ENCODE results near the gene SLC6A6.

The SLC6A6 gene

DNA sequence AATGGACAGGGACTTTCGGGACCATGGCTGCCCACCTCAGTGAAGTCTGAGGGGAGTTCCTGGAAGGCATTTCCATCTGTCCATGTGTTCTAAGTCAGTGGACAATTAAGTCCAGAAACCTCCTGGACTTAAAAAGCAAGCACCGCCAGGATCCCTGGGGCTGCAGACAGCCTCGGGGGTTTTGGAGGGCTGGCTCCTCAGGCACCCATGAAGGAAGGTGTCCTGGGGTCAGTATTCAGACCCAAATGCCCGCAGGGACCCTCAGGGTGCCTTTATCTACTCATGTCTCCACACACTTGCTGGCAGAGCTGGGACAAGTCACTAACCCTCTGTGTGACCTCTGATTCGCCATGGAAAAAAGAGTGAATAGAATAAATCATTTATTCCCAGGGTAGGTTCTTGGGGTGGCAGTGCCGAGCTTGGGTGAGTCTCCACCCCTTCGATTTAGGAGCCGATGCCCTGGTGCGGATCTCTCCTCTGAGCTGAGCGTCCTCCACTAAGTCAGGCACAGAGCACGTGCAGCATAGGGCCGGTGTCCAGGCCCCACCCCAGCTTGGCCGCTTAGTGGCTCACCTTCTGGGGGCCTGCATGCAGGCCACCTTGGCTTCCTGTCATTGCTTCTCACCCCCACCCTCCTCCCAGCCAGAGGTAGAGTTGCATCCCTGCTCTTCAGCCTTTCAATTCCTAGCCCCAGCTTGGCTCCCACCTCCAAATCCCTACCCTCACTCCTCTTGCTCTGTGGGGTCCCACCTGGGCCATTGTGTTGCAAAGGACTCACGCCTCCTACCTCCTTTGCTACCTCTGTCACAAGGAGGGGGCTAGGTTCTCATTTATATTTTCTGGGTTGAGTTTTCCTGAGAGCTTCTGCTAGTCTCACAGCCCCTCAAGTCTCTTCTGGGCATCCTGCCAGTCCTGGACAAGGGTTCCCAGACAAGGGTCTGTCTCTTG lies 19.9 kb downstream of the SLC6A6 start:
- DNase-seq, result no peak

DNA sequence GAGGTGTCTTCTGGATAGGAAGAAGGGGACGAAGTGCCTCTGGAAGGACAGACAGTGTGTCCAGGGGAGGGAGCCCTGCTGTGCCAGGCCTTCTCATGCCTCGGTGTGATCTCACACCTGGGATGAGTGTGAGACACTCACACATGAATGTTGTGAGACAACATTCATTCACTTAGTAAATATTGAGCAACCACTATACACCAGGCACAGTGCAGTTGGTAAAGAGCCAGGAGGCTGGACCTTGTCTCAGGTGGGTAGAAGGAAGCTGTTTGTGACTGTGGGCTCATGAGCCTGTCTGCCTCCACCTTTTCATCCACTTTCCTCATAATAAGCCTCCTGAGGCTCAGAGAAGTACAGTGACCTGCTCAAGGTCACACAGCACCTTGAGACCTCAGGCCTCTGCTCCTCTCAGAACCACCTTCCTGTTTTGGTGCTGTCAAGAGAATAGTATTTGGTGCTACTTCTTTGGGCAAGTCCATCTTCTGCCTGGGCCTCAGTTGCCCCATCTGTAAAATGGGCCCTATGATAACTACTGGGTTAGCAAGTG lies 20.9 kb downstream of the SLC6A6 start:
- DNase-seq, result no peak

DNA sequence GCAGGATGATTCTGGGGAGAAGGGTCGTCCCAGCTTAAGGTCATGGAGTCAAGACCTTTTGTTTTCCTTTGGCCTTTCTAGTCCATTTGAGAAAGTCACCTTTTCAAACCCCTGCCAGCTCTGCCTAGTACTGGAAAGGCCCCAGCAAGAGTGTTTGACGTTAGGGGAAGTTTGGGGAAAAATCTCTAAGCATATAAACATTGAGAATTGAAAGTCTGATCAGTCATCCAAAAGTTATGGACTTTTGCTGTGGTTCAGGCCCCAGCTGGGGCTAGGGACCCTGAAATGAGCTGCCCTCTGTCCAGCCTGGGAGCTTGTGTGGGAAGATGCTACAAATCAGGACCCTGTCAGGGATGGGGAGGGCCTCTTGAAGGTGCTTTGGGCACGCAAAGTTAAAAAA lies 21.6 kb downstream of the SLC6A6 start:
- DNase-seq, result no peak

GRCh38 chr3:14424711-14425580 lies 22.5 kb downstream of the SLC6A6 start:
- no peak for DNase-seq

DNA sequence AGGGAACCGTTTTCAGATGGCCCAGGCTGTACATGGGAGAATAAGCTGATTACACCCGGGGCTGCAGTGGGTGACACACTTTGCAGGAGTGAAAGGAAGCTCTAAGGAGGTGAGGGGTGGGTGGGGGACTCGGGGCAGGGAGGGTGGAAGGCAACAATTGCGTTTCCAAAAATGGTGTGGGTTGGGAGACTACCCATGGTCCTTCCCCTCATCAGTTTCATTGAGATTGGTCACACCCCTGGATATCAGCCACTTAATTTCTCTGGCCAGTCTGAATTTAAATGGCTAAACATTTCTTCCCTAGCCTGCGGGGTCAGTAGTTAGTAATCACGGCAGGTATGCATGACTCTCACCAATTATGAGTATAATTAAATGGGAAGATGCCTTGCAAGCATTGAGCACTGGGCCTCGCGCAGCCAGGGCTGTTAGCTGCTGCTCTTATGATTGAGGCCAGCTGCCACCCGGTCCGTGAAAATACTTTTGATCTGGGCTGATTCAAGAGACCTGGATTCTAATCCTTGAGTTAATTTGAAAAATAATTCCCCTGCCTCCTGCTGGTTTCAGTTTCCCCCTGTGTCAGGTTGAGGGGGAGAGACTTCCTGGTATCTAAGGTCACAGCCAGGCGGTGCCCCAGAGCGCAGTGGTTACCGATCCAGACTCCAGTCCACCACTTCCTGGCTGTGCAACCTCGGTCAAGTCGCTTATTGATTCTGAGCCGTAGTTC lies 23.3 kb downstream of the SLC6A6 start:
- DNase-seq, result peak in 1 of 14 donors; percentile 27

DNA sequence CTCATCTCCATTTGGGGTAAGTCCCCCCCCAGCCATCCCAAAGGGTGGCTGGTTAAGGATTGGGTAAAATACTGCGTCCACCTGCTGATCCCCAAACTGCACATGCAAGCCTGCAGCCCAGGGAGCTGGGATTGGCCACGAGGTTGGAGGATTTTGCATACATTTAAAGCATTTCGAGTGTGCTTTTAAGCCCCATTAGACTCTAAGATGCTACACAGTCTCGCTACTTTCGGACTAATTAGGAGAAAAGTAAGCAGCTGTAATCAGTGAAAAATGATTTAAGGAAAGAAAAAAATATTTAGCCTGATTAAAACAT lies 23.9 kb downstream of the SLC6A6 start:
- DNase-seq, result no peak

DNA sequence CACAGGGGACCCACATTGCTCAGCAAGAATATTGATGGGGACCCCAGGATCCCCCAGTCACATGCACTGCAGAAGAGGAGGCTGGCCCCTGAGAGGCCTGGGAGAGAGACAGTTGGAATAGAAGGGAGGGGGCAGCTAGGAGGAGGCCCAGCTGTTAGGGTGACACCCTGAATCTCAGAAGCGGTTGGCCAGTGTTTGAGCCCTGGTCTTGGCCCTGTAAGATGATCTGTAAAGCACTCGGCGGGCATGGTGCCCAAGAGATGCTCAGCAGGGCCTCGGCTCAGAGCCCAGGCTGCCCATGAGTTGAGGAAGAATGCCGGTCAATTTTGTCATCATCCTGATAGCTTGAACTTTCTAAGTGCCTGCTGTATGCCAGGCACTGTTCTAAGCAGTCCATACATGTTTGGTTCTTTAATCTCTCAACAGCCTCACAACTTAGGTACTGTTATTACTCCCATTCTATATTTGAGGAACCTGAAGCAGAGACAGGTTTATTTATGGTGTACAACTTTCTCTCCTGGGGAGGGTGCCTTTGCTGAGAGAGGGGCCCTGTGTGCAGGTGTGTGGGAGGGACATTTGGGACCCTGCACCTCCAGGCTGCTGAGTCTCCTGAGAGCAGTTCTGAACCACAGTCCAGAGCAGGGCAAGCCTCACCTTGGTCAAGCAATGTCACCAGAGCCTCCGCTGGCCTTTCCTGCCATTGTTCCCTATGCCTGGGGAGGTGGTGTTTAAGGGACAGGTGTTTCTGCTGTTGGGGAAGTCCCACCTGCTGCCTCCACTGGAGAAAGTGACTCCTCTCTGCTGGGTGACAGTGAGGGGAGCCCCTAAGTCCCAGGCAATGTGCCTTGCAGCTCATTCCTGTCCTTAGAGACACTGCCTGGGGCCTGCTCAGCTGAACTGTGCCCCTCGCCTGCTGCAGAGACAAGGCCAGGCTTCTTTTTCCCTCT lies 26.0 kb downstream of the SLC6A6 start:
- peak in 3 of 14 donors; percentile 10 to 26 (median 17) for DNase-seq

- peak in 3 of 14 donors; percentile 23 to 45 (median 31) for DNase-seq
Measured at GRCh38 chr3:14429237-14429636, 26.8 kb downstream of the SLC6A6 start.

GRCh38 chr3:14429640-14430039 lies 27.2 kb downstream of the SLC6A6 start:
- no peak for DNase-seq

DNA sequence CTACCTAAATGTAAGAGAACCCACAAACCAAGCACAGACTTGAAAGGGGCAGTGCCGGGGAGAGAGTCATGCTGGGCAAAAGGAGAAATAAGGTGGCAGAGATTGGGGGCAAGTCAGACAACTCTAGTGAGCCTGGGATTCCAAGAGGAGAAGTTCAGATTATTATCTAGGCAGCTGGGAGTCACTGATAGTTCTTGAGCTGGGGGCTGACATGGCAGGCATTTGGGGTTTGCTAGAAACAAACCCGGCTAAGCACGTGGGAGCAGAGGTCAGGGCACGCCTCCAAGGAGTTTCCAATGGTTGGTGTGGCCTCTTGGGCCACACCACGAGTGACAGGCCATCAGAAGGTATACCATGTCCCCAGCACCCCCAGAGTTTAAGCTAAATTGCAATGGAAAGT lies 27.6 kb downstream of the SLC6A6 start:
- DNase-seq, result no peak

GRCh38 chr3:14430706-14431451 lies 28.5 kb downstream of the SLC6A6 start:
- peak in 1 of 14 donors; percentile 22 for DNase-seq

DNA sequence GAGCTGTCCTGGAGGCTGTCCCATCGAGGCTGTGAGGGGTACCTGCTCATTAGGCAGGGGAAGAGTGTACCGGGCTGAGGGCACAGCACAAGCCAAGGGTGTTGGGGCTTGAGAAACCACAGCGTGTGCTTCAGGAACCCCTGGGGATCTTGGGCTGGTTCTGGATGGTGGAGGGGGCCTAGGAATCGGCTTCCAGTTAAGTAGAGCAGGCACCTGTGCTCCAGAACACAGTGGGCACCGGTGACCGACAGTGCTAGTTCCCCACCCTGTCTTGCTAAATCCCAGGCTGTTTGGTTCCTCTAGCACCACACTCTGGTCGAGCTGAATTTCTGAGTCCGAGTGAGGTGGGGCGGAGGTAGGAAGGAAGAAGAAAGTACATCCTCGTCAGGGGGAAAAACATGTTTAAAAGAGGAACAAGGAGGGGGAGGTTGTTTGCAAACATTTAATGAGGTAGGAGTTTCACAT lies 29.1 kb downstream of the SLC6A6 start:
- no peak for DNase-seq

DNA sequence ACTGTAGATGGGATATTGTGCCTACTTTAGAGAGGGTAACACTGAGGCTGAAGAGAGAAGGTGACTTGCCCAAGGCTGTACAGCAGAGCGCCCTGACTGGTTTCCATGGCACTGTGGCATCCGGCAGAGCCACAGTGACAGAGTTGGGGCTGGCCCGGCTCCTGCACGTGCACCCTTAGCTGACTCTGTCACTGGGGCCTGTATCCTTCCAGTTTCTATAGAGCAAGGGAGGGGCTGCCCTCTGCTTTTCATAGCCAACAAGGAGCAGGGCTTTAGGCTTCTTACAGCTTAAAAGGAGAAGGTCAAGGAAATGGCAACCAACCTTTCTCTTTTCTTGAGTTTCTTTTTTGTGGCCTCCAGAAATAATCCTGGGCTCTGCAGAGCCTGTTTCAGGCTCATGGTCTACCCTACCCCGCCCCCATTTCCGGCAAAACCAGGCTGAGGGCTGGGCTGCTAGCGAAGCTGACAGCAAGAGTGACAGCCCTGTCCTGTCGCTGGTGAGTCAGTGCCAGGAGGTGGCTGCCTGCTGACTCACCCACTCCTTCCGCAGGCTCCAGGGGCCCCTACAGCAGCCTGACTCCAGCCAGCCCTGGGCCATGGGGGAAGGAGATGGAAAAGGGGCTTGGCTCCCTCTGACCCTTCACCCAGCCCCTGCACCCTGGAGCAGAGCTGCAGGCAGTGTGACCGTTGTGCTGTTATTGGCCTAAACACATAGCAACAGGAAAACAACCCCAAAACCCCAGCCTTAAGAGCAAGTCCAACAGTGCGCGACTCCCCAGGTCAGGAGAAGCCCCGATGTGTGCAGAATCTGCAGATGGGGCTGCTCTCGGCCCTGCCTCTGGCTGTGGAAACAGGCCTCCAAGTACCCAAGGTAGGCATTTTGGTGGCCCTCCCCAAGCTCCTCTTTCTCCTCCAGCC lies 29.8 kb downstream of the SLC6A6 start:
- DNase-seq, result peak in 11 of 14 donors; percentile 50 to 95 (median 66)

DNA sequence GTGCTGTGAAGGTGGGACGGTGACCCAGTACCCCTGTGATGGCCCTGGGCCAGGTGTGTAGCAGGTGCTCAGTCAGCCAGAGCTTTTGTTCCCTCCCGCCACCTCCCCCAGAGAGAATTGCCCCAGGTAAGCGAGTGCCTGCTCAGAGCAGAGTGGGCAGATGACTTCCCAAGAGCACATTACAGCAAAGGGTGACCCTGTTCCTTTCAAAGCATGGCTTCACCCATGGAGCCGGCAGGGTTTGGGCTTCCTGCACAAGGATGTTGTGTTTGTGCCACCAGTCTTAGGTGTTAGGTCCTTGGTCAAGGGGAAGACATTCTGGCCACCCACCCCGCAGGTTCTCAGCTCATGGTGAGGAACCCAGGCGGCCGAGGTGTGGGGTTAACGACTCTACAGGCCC lies 30.7 kb downstream of the SLC6A6 start:
- DNase-seq, result no peak

GRCh38 chr3:14434126-14434497 lies 31.7 kb downstream of the SLC6A6 start:
- DNase-seq, result no peak

- DNase-seq, result peak in 8 of 14 donors; percentile 25 to 76 (median 36)
Measured at GRCh38 chr3:14434498-14435151, 32.2 kb downstream of the SLC6A6 start.

- peak in 6 of 14 donors; percentile 19 to 61 (median 32) for DNase-seq
Measured at GRCh38 chr3:14435175-14436014, 33.0 kb downstream of the SLC6A6 start.

DNA sequence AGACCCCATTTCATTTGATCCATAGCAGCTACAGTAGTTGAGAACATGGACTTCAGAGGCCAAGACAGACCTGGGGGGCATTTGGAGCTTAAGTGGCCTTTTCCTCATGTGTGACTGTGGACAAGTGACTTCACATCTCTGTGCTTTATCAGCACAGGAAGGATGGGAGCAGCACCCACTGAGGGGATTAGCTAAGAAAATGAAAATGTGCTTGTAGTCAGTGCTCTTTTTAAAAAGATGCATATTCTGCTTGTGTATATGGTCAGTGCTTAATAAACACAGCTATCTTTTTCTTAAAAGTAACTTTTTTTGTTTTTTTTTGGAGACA lies 34.5 kb downstream of the SLC6A6 start:
- DNase-seq, result no peak
